H1 (cell line): Measurements from ENCODE around the gene RUFY3.

Experiments used
- CEBPB ChIP-seq: IDR thresholded peaks from 2 replicates; pipeline ENCODE4 v1.6.1; 2012; ENCODE audit warnings: low read depth, low read length
- CHD1 ChIP-seq: IDR thresholded peaks from 2 replicates; pipeline ENCODE4 v1.6.1; 2012; ENCODE audit warnings: low read depth, low read length, improper control_type of control experiment
- EP300 ChIP-seq, 2 experiments: IDR thresholded peaks; 1 replicate in 1 of 2; 2 replicates in 1 of 2; pipeline ENCODE4 v1.6.1; 2011 to 2012; ENCODE audit warnings: low read depth in 2 of 2, low read length in 2 of 2, mild to moderate bottlenecking in 2 of 2, borderline replicate concordance in 1 of 2, inconsistent platforms in 1 of 2, moderate library complexity in 1 of 2
- EZH2 ChIP-seq: fragments of 200-600 bp; sonication (generic); IDR thresholded peaks from 2 replicates; pipeline ENCODE4 v1.7.1; 2012; ENCODE audit warnings: low read depth, mild to moderate bottlenecking, moderate library complexity, low read length, inconsistent platforms; ENCODE audit not compliant: severe bottlenecking
- GABPA ChIP-seq: IDR thresholded peaks from 2 replicates; pipeline ENCODE4 v1.6.1; 2011; ENCODE audit warnings: mild to moderate bottlenecking, low read length, moderate library complexity, borderline replicate concordance; ENCODE audit not compliant: insufficient read depth
- JUN ChIP-seq: IDR thresholded peaks from 2 replicates; pipeline ENCODE4 v1.6.1; 2011; ENCODE audit warnings: low read depth, mild to moderate bottlenecking, improper control_type of control experiment, low read length
- POLR2A ChIP-seq, 2 experiments: IDR thresholded peaks; 1 replicate in 1 of 2; 2 replicates in 1 of 2; pipeline ENCODE4 v1.6.1; 2011; ENCODE audit warnings: low read depth in 2 of 2, low read length in 2 of 2, mild to moderate bottlenecking in 2 of 2; ENCODE audit errors: control extremely low read depth in 1 of 2
- RNF2 ChIP-seq: fragments of 200-900, 300-1000 bp; sonication (generic); IDR thresholded peaks from 2 replicates; pipeline ENCODE4 v1.7.1; 2016; ENCODE audit warnings: borderline replicate concordance, low read depth, mild to moderate bottlenecking, antibody characterized with exemption, low read length; ENCODE audit not compliant: poor library complexity, severe bottlenecking; ENCODE audit errors: missing control alignments
- TEAD4 ChIP-seq: IDR thresholded peaks from 2 replicates; pipeline ENCODE4 v1.6.1; 2012; ENCODE audit warnings: low read depth, low read length, inconsistent platforms, mixed read lengths
- TF ChIP-seq, protein P1 (sequence below), 3 experiments: IDR thresholded peaks; 1 replicate in 2 of 3; 2 replicates in 1 of 3; pipeline versions ENCODE4 v1.5.1 to v1.6.1; 2011; ENCODE audit warnings: low read length in 3 of 3, mild to moderate bottlenecking in 3 of 3, inconsistent platforms in 2 of 3, low read depth in 1 of 3, moderate library complexity in 1 of 3; ENCODE audit not compliant: insufficient read depth in 1 of 3; ENCODE audit errors: control extremely low read depth in 1 of 3
- TF ChIP-seq, protein P2 (sequence below): IDR thresholded peaks from 2 replicates; pipeline ENCODE4 v1.6.1; 2012; ENCODE audit warnings: inconsistent platforms

GRCh38 chr4:70788733-70789132 lies 67.0 kb downstream of the RUFY3 start:
- TF ChIP-seq, protein P1, sequence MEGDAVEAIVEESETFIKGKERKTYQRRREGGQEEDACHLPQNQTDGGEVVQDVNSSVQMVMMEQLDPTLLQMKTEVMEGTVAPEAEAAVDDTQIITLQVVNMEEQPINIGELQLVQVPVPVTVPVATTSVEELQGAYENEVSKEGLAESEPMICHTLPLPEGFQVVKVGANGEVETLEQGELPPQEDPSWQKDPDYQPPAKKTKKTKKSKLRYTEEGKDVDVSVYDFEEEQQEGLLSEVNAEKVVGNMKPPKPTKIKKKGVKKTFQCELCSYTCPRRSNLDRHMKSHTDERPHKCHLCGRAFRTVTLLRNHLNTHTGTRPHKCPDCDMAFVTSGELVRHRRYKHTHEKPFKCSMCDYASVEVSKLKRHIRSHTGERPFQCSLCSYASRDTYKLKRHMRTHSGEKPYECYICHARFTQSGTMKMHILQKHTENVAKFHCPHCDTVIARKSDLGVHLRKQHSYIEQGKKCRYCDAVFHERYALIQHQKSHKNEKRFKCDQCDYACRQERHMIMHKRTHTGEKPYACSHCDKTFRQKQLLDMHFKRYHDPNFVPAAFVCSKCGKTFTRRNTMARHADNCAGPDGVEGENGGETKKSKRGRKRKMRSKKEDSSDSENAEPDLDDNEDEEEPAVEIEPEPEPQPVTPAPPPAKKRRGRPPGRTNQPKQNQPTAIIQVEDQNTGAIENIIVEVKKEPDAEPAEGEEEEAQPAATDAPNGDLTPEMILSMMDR (IDR thresholded peaks at IDR 0.05; ENCODE audit: control extremely low read depth in 1 of 3, insufficient read depth in 1 of 3, low read depth in 1 of 3, low read length in 3 of 3), result no peak
- no peak for TF ChIP-seq POLR2A (IDR thresholded peaks at IDR 0.05; ENCODE audit: control extremely low read depth in 1 of 2, low read depth in 2 of 2, low read length in 2 of 2)
- no peak for TF ChIP-seq RNF2
- no peak for TF ChIP-seq EP300 (IDR thresholded peaks at IDR 0.05; ENCODE audit: borderline replicate concordance in 1 of 2, low read depth in 2 of 2, low read length in 2 of 2)
- TF ChIP-seq CHD1, result no peak
- TF ChIP-seq GABPA, result no peak
- TF ChIP-seq, protein P2, sequence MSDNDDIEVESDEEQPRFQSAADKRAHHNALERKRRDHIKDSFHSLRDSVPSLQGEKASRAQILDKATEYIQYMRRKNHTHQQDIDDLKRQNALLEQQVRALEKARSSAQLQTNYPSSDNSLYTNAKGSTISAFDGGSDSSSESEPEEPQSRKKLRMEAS, result no peak
- no peak for TF ChIP-seq JUN
- TF ChIP-seq EZH2, result no peak
- no peak for TF ChIP-seq CEBPB
- TF ChIP-seq TEAD4, result no peak
